HCT116 (cell line): ENCODE results near the gene CELF4. TPM values are rescaled to one million over a fixed set of nuclear protein-coding genes. Genes with fewer than 3 reads are reported as not detected.

ENCODE experiments used
- ATAC-seq: fragments of 200-7000 bp; cut with Tn5 transposase; 2 replicates; pipeline ENCODE4 v1.9.1; 2020; ENCODE audit warnings: mild to moderate bottlenecking, moderate library complexity
- BruUV-seq: library from RNA; stranded (reverse); fragments of 400-500 nt; replicated peaks from 2 replicates; lab custom pipeline; 2021; lab: Mats Ljungman, UMichigan
- CTCF ChIA-PET: fragments of 300-600 bp; sonication (Branson Sonifier 250); formaldehyde crosslinking; loops from one replicate; lab custom pipeline; 2021; ENCODE audit warnings: antibody characterized with exemption; lab: Charles Lee
- POLR2A ChIA-PET: fragments of 300-600, 350-600 bp; sonication (Branson Sonifier 250); formaldehyde crosslinking; loops from one replicate; lab custom pipeline; 2021; ENCODE audit warnings: antibody characterized with exemption; lab: Charles Lee
- RAD21 ChIA-PET, 2 experiments: fragments of 300-600 bp; sonication (Branson Sonifier 250); formaldehyde crosslinking; loops; one replicate each; lab custom pipeline; 2023; ENCODE audit warnings: low total read pairs in 2 of 2; ENCODE audit not compliant: uncharacterized antibody in 2 of 2, unreplicated experiment in 2 of 2, low non-redundant PET in 1 of 2; lab: Charles Lee
- DNase-seq: peaks from one replicate; pipeline ENCODE4 v3.0.0-alpha.2; 2010; ENCODE audit warnings: low read depth, low spot score
- H2AFZ ChIP-seq: fragments of 200-600 bp; shearing (Covaris generic), sonication (generic); 2 replicates; pipeline ENCODE4 v1.6.1; 2017; ENCODE audit warnings: low read depth, mixed run types, mixed read lengths, antibody characterized with exemption, low read length; ENCODE audit not compliant: poor library complexity, severe bottlenecking
- H3K27ac ChIP-seq: 2 replicates; pipeline ENCODE4 v1.5.1; 2012; ENCODE audit warnings: low read depth, low read length
- H3K27me3 ChIP-seq: fragments of 200-600 bp; sonication (generic); 2 replicates; pipeline ENCODE4 v1.6.1; 2016; ENCODE audit warnings: mixed run types, low read length, mixed read lengths; ENCODE audit not compliant: insufficient read depth
- H3K36me3 ChIP-seq, 2 experiments: fragments of 200-500 bp in 1 of 2; fragments of 200-600 bp in 1 of 2; sonication (Bioruptor generic) in 1 of 2; sonication (generic) in 1 of 2; 2 replicates each; pipeline versions ENCODE4 v1.5.1 to v1.6.1; 2014 to 2016; ENCODE audit warnings: low read length in 2 of 2, inconsistent platforms in 1 of 2, mixed read lengths in 1 of 2, mixed run types in 1 of 2; ENCODE audit not compliant: insufficient read depth in 2 of 2, control insufficient read depth in 1 of 2
- H3K4me1 ChIP-seq, 2 experiments: fragments of 200-600 bp in 1 of 2; sonication (generic) in 1 of 2; 2 replicates each; pipeline versions ENCODE4 v1.5.1 to v1.6.1; 2012 to 2017; ENCODE audit warnings: low read length in 2 of 2, inconsistent platforms in 1 of 2, mild to moderate bottlenecking in 1 of 2, mixed read lengths in 1 of 2, mixed run types in 1 of 2, moderate library complexity in 1 of 2; ENCODE audit not compliant: insufficient read depth in 2 of 2, control insufficient read depth in 1 of 2
- H3K4me2 ChIP-seq: fragments of 200-600 bp; sonication (generic); 2 replicates; pipeline ENCODE4 v1.6.1; 2017; ENCODE audit warnings: mixed run types, low read length, mixed read lengths
- H3K4me3 ChIP-seq, 2 experiments: fragments of 200-600 bp in 1 of 2; sonication (generic) in 1 of 2; replicated peaks in 1 of 2; 2 replicates each; pipeline ENCODE4 v1.5.1; 2011 to 2016; ENCODE audit warnings: low read length in 2 of 2, control low read depth in 1 of 2, low read depth in 1 of 2, mild to moderate bottlenecking in 1 of 2, mixed read lengths in 1 of 2, mixed run types in 1 of 2
- H3K79me2 ChIP-seq: fragments of 200-600 bp; sonication (generic); 2 replicates; pipeline ENCODE4 v1.6.1; 2017; ENCODE audit warnings: mild to moderate bottlenecking, mixed run types, low read length, moderate library complexity, mixed read lengths; ENCODE audit not compliant: insufficient read depth
- H3K9ac ChIP-seq: fragments of 200-600 bp; sonication (generic); 2 replicates; pipeline ENCODE4 v1.6.1; 2016; ENCODE audit warnings: low read length, mixed read lengths
- H3K9me2 ChIP-seq: fragments of 200-600 bp; sonication (generic), shearing (Covaris generic); 2 replicates; pipeline ENCODE4 v1.6.1; 2017; ENCODE audit warnings: mixed run types, mild to moderate bottlenecking, moderate library complexity; ENCODE audit not compliant: insufficient read depth
- H3K9me3 ChIP-seq, 2 experiments: fragments of 200-500 bp in 1 of 2; fragments of 200-600 bp in 1 of 2; sonication (Bioruptor generic) in 1 of 2; sonication (generic) in 1 of 2; 2 replicates each; pipeline ENCODE4 v1.6.1; 2014 to 2017; ENCODE audit warnings: low read length in 2 of 2, mixed read lengths in 2 of 2, inconsistent platforms in 1 of 2, low read depth in 1 of 2, mild to moderate bottlenecking in 1 of 2, mixed run types in 1 of 2, moderate library complexity in 1 of 2; ENCODE audit not compliant: control insufficient read depth in 1 of 2, insufficient read depth in 1 of 2
- H4K20me1 ChIP-seq: fragments of 200-600 bp; sonication (generic), shearing (Covaris generic); 2 replicates; pipeline ENCODE4 v1.6.1; 2017; ENCODE audit warnings: mixed run types, mild to moderate bottlenecking, moderate library complexity; ENCODE audit not compliant: insufficient read depth
- CEBPB ChIP-seq: IDR thresholded peaks from 2 replicates; pipeline ENCODE4 v1.6.1; 2012; ENCODE audit warnings: low read depth
- EGR1 ChIP-seq: IDR thresholded peaks from 2 replicates; pipeline ENCODE4 v1.6.1; 2012; ENCODE audit warnings: low read depth
- ELF1 ChIP-seq: IDR thresholded peaks from 2 replicates; pipeline ENCODE4 v1.6.1; 2012; ENCODE audit warnings: low read depth, borderline replicate concordance
- EZH2phosphoT487 ChIP-seq: fragments of 200-600 bp; IDR thresholded peaks from 2 replicates; pipeline ENCODE4 v1.6.1; 2018; ENCODE audit warnings: antibody characterized with exemption, borderline replicate concordance
- FOSL1 ChIP-seq: IDR thresholded peaks from 2 replicates; pipeline ENCODE4 v1.6.1; 2012; ENCODE audit warnings: low read depth
- JUND ChIP-seq: IDR thresholded peaks from 2 replicates; pipeline ENCODE4 v1.6.1; 2012
- RAD21 ChIP-seq: IDR thresholded peaks from 2 replicates; pipeline ENCODE4 v1.6.1; 2012; ENCODE audit warnings: low read depth, mild to moderate bottlenecking
- SIN3A ChIP-seq: IDR thresholded peaks from 2 replicates; pipeline ENCODE4 v1.6.1; 2012; ENCODE audit warnings: low read depth
- SP1 ChIP-seq: IDR thresholded peaks from 2 replicates; pipeline ENCODE4 v1.6.1; 2012; ENCODE audit warnings: low read depth
- SRF ChIP-seq: IDR thresholded peaks from 2 replicates; pipeline ENCODE4 v1.6.1; 2012; ENCODE audit warnings: low read depth
- YY1 ChIP-seq: IDR thresholded peaks from 2 replicates; pipeline ENCODE4 v1.6.1; 2011; ENCODE audit warnings: low read length, low read depth, moderate library complexity, mild to moderate bottlenecking; ENCODE audit not compliant: insufficient replicate concordance; ENCODE audit errors: extremely low read depth
- ZNF274 ChIP-seq: fragments of 200-500 bp; sonication (Bioruptor generic); IDR thresholded peaks from 2 replicates; pipeline ENCODE4 v1.6.1; 2014; ENCODE audit warnings: mild to moderate bottlenecking, low read depth, low read length, inconsistent platforms
- intact Hi-C: fragments of 100-400 bp; cut with micrococcal nuclease; formaldehyde crosslinking; loops from 2 replicates; pipeline ENCODE4 v1.10.0; 2022
- total RNA-seq: library from RNA; stranded (reverse); gene quantifications from one replicate; pipeline ENCODE4 v1.2.1, GENCODE V29; 2021; ENCODE audit not compliant: unreplicated experiment
- TF ChIP-seq, protein P1 (sequence below): IDR thresholded peaks from 2 replicates; pipeline ENCODE4 v1.6.1; 2012
- TF ChIP-seq, protein P2 (sequence below): IDR thresholded peaks from 2 replicates; pipeline ENCODE4 v1.6.1; 2012
- TF ChIP-seq, protein P3 (sequence below): IDR thresholded peaks from 2 replicates; pipeline ENCODE4 v1.6.1; 2012; ENCODE audit warnings: low read depth
- TF ChIP-seq, protein P4 (sequence below), 3 experiments: fragments of 200-600 bp in 1 of 3; sonication (generic) in 1 of 3; IDR thresholded peaks in 2 of 3; conservative IDR thresholded peaks in 1 of 3; 2 replicates each; pipeline ENCODE4 v1.5.1; 2012 to 2017; ENCODE audit warnings: low read depth in 2 of 3, low read length in 2 of 3, antibody characterized with exemption in 1 of 3, borderline replicate concordance in 1 of 3, control low read depth in 1 of 3, mild to moderate bottlenecking in 1 of 3, mixed read lengths in 1 of 3, mixed run types in 1 of 3, moderate library complexity in 1 of 3; ENCODE audit not compliant: insufficient read depth in 1 of 3

CELF4 gene
- total RNA-seq, 1 experiment from 2014 or later: not detected

DNA sequence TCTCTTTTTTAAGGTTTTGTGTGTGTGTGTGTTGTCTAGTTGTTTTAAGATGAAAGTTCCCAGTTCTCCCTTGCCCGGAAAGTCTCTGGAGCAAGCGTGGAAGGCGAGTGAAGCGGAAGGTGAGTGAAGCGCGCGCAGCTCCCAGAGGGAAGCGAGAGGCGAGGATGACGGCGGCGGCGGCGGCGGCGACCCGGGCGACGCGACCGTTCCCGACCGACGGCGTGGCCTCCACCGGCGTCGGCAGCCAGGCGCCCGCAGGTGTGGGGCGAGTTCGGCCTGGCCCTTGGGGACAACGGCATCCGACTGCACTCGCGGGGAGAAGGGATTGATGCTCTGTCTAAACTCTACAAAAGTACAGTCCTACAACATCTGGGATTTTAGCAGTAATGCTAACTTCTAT, 321.9 kb downstream of the CELF4 start:
- Histone ChIP-seq H3K9me2 (no peaks in the 10 kb centered on the region), H3K4me3 (no peak overlapping the region), H3K4me1 (no peaks in the 10 kb centered on the region), H3K4me2 (no peak overlapping the region), H3K79me2 (no peaks in the 10 kb centered on the region), H3K36me3 (no peaks in the 10 kb centered on the region), H4K20me1 (no peaks in the 10 kb centered on the region)
- no TSS peak for BruUV-seq
- ATAC-seq: no peak
- no peak for DNase-seq
- POLR2A ChIA-PET: no interaction called here
- TF ChIP-seq ZNF274 (no peak), SRF (no peak), CEBPB (no peak)
- TF ChIP-seq, protein P1, sequence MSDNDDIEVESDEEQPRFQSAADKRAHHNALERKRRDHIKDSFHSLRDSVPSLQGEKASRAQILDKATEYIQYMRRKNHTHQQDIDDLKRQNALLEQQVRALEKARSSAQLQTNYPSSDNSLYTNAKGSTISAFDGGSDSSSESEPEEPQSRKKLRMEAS: no peak
- TF ChIP-seq, all 23 proteins: peak for 0
- Histone ChIP-seq H3K9ac (no peak overlapping the region), H3K9me3 (no peaks in the 10 kb centered on the region), H2AFZ (no peak overlapping the region), H3K27ac (no peak overlapping the region), H3K27me3 (no peaks in the 10 kb centered on the region)
- CTCF ChIA-PET: no interaction called here
- RAD21 ChIA-PET: no interaction called here
- intact Hi-C loops: no loop called here

DNA sequence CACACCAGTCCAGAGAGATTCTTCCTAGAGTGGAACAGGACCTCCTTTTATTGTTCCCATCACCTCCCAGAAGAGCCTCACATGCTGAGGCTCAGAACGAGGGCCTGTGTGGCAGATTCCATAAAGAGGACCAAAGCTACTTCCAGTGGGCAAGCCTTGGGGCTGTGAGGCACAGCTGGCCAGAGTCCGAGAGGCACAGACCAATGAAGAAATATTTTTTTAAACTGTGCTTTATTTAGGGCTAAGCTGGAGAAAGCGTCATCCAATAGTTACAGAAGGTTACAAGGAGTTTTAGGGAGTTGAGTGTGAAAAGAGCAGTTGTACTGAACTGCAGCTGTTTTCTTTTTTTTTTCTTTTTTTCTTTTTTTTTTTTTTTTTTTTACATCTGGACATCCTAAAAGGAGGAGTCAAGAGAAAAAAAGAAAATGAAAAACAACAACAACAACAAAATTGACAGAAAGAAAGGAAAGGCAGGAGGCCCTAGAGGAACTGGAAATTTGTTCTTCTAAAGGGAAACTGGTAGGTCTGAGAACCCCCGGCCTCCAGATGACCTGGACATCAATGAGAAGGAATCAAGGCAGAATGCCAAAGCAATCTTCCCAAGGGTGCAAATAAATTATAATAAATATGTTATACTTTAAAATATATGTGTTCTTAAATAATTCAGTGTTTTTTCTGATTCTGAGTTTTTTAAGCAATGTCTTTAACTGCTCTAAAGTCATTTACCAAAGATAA, 322.6 kb downstream of the CELF4 start:
- no peak overlapping the region for H3K4me2 ChIP-seq
- CTCF ChIA-PET: no interaction called here
- TF ChIP-seq FOSL1: no peak
- TF ChIP-seq YY1: no peak
- TF ChIP-seq RAD21: no peak
- TF ChIP-seq JUND: no peak
- TF ChIP-seq SIN3A: no peak
- TF ChIP-seq, protein P2, sequence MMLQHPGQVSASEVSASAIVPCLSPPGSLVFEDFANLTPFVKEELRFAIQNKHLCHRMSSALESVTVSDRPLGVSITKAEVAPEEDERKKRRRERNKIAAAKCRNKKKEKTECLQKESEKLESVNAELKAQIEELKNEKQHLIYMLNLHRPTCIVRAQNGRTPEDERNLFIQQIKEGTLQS: no peak
- TF ChIP-seq SP1: no peak
- no peak for TF ChIP-seq EGR1
- TF ChIP-seq ELF1: no peak
- no peak for TF ChIP-seq EZH2phosphoT487
- TF ChIP-seq, protein P3, sequence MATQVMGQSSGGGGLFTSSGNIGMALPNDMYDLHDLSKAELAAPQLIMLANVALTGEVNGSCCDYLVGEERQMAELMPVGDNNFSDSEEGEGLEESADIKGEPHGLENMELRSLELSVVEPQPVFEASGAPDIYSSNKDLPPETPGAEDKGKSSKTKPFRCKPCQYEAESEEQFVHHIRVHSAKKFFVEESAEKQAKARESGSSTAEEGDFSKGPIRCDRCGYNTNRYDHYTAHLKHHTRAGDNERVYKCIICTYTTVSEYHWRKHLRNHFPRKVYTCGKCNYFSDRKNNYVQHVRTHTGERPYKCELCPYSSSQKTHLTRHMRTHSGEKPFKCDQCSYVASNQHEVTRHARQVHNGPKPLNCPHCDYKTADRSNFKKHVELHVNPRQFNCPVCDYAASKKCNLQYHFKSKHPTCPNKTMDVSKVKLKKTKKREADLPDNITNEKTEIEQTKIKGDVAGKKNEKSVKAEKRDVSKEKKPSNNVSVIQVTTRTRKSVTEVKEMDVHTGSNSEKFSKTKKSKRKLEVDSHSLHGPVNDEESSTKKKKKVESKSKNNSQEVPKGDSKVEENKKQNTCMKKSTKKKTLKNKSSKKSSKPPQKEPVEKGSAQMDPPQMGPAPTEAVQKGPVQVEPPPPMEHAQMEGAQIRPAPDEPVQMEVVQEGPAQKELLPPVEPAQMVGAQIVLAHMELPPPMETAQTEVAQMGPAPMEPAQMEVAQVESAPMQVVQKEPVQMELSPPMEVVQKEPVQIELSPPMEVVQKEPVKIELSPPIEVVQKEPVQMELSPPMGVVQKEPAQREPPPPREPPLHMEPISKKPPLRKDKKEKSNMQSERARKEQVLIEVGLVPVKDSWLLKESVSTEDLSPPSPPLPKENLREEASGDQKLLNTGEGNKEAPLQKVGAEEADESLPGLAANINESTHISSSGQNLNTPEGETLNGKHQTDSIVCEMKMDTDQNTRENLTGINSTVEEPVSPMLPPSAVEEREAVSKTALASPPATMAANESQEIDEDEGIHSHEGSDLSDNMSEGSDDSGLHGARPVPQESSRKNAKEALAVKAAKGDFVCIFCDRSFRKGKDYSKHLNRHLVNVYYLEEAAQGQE: no peak
- TF ChIP-seq, protein P4, sequence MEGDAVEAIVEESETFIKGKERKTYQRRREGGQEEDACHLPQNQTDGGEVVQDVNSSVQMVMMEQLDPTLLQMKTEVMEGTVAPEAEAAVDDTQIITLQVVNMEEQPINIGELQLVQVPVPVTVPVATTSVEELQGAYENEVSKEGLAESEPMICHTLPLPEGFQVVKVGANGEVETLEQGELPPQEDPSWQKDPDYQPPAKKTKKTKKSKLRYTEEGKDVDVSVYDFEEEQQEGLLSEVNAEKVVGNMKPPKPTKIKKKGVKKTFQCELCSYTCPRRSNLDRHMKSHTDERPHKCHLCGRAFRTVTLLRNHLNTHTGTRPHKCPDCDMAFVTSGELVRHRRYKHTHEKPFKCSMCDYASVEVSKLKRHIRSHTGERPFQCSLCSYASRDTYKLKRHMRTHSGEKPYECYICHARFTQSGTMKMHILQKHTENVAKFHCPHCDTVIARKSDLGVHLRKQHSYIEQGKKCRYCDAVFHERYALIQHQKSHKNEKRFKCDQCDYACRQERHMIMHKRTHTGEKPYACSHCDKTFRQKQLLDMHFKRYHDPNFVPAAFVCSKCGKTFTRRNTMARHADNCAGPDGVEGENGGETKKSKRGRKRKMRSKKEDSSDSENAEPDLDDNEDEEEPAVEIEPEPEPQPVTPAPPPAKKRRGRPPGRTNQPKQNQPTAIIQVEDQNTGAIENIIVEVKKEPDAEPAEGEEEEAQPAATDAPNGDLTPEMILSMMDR (IDR thresholded peaks at IDR 0.05 in 2 of 3, conservative IDR thresholded peaks at IDR 0.05 in 1 of 3; ENCODE audit: borderline replicate concordance in 1 of 3, insufficient read depth in 1 of 3, low read depth in 2 of 3, low read length in 2 of 3): no peak

More for the DNA sequence above, 322.6 kb downstream of the CELF4 start:
- POLR2A ChIA-PET: no interaction called here
- DNase-seq (no peak), ATAC-seq (no peak)
- H3K36me3 ChIP-seq: no peaks in the 10 kb centered on the region
- H3K27me3 ChIP-seq: no peaks in the 10 kb centered on the region
- no peaks in the 10 kb centered on the region for H3K9me2 ChIP-seq
- no peak overlapping the region for H3K4me3 ChIP-seq
- H3K79me2 ChIP-seq: no peaks in the 10 kb centered on the region
- H3K9me3 ChIP-seq: no peaks in the 10 kb centered on the region
- no peaks in the 10 kb centered on the region for H4K20me1 ChIP-seq
- RAD21 ChIA-PET: interaction anchor here in 1 of 2 experiments (0.7 kb wide), 1 partner anchor 346 kb away, joined by 3 read pairs; no protein-coding TSS in a partner anchor
- H3K27ac ChIP-seq: no peak overlapping the region
- no peaks in the 10 kb centered on the region for H3K4me1 ChIP-seq
- BruUV-seq: no TSS peak
- H2AFZ ChIP-seq: no peak overlapping the region
- H3K9ac ChIP-seq: no peak overlapping the region
- intact Hi-C loops: no loop called here
